ENCODE measurements around the gene ETDB.
"Not testable (repeated sequence)": the region's sequence is repeated elsewhere in the genome, so short reads cannot be mapped to it uniquely, and the experiment has no call there.

GRCh38 chrX:135097196-135097744 is 23.1 kb downstream of the ETDB start:
- not testable (repeated sequence) for TF ChIP-seq CTCF (IDR thresholded peaks at IDR 0.05); POLR2A (IDR thresholded peaks at IDR 0.05; ENCODE audit: low read depth); POLR2AphosphoS5 (IDR thresholded peaks at IDR 0.05); EP300 (IDR thresholded peaks at IDR 0.05)
